Fibroblast of lung (primary cell): ENCODE results near the gene RNU11.

Source experiments
- EZH2 ChIP-seq: IDR thresholded peaks from 2 replicates; pipeline ENCODE4 v1.5.1; 2012; ENCODE audit warnings: low read length, control low read depth, mild to moderate bottlenecking; ENCODE audit errors: missing control alignments
- TF ChIP-seq, protein P1 (sequence below), 2 donors: IDR thresholded peaks in 1 of 2; conservative IDR thresholded peaks in 1 of 2; 1 replicate in 1 of 2; 2 replicates in 1 of 2; pipeline ENCODE4 v1.5.1; 2011 to 2012; ENCODE audit warnings: low read length in 2 of 2, control low read depth in 1 of 2, inconsistent platforms in 1 of 2, low read depth in 1 of 2, mild to moderate bottlenecking in 1 of 2

GRCh38 chr1:28682840-28683239, 34.4 kb downstream of the RNU11 start:
- TF ChIP-seq, protein P1, sequence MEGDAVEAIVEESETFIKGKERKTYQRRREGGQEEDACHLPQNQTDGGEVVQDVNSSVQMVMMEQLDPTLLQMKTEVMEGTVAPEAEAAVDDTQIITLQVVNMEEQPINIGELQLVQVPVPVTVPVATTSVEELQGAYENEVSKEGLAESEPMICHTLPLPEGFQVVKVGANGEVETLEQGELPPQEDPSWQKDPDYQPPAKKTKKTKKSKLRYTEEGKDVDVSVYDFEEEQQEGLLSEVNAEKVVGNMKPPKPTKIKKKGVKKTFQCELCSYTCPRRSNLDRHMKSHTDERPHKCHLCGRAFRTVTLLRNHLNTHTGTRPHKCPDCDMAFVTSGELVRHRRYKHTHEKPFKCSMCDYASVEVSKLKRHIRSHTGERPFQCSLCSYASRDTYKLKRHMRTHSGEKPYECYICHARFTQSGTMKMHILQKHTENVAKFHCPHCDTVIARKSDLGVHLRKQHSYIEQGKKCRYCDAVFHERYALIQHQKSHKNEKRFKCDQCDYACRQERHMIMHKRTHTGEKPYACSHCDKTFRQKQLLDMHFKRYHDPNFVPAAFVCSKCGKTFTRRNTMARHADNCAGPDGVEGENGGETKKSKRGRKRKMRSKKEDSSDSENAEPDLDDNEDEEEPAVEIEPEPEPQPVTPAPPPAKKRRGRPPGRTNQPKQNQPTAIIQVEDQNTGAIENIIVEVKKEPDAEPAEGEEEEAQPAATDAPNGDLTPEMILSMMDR (conservative IDR thresholded peaks at IDR 0.05 in 1 of 2, IDR thresholded peaks at IDR 0.05 in 1 of 2; ENCODE audit: low read depth in 1 of 2, low read length in 2 of 2), result no peak
- TF ChIP-seq EZH2, result no peak
